GM11168 (cell line): ENCODE measurements around the gene CDC45.
"Not testable (repeated sequence)": the region's sequence is repeated elsewhere in the genome, so short reads cannot be mapped to it uniquely, and the experiment has no call there.

Experiments used
- in situ Hi-C: fragments of 300-500 bp; cut with MboI; formaldehyde crosslinking; loops from one replicate; pipeline ENCODE4 v1.12.0; 2022; ENCODE audit warnings: low sequenced_read_pairs; ENCODE audit not compliant: unreplicated experiment

CDC45 gene

GRCh38 chr22:19524170-19525115, 44.7 kb downstream of the CDC45 start, which contains the start of gene CLDN5:
Gene CLDN5 (minus strand): TSS chr22:19524410. CDS start chr22:19524255, 155 bp downstream.
- in situ Hi-C loops: loop anchor here (5.0 kb wide), 1 partner anchor 78 kb away; no protein-coding TSS in a partner anchor

GRCh38 chr22:19525116-19525660, 45.5 kb downstream of the CDC45 start:
- in situ Hi-C loops: loop anchor here (5.0 kb wide), 1 partner anchor 77 kb away; no protein-coding TSS in a partner anchor

GRCh38 chr22:19525666-19526065, 45.9 kb downstream of the CDC45 start:
- in situ Hi-C loops: loop anchor here (5.0 kb wide), 1 partner anchor 77 kb away; no protein-coding TSS in a partner anchor

- in situ Hi-C loops: loop anchor here (5.0 kb wide), 1 partner anchor 76 kb away; no protein-coding TSS in a partner anchor
Measured at GRCh38 chr22:19526076-19526701, 46.5 kb downstream of the CDC45 start.

- in situ Hi-C loops: loop anchor here (5.0 kb wide), 1 partner anchor 76 kb away; no protein-coding TSS in a partner anchor
Measured at GRCh38 chr22:19526702-19527111, 47.0 kb downstream of the CDC45 start.

GRCh38 chr22:19527321-19527721, 47.6 kb downstream of the CDC45 start:
- in situ Hi-C loops: loop anchor here (5.0 kb wide), 1 partner anchor 75 kb away; no protein-coding TSS in a partner anchor

GRCh38 chr22:19527861-19528417, 48.2 kb downstream of the CDC45 start:
- in situ Hi-C loops: loop anchor here (5.0 kb wide), 1 partner anchor 74 kb away; no protein-coding TSS in a partner anchor

GRCh38 chr22:19529811-19530210, 50.1 kb downstream of the CDC45 start:
- in situ Hi-C loops: loop anchor here (5.0 kb wide), 1 partner anchor 72 kb away; no protein-coding TSS in a partner anchor

- in situ Hi-C loops: no loop called here
Measured at GRCh38 chr22:19530751-19531150, 51.0 kb downstream of the CDC45 start.

GRCh38 chr22:19531327-19531726, 51.6 kb downstream of the CDC45 start:
- in situ Hi-C loops: not testable (repeated sequence)

GRCh38 chr22:19533049-19533626, 53.4 kb downstream of the CDC45 start:
- in situ Hi-C loops: no loop called here

GRCh38 chr22:19533857-19534256, 54.1 kb downstream of the CDC45 start:
- in situ Hi-C loops: no loop called here

GRCh38 chr22:19535001-19535400, 55.3 kb downstream of the CDC45 start:
- in situ Hi-C loops: no loop called here

GRCh38 chr22:19536564-19536963, 56.8 kb downstream of the CDC45 start:
- in situ Hi-C loops: no loop called here

GRCh38 chr22:19537941-19538488, 58.3 kb downstream of the CDC45 start:
- in situ Hi-C loops: no loop called here

- in situ Hi-C loops: no loop called here
Measured at GRCh38 chr22:19540394-19540793, 60.7 kb downstream of the CDC45 start.

- in situ Hi-C loops: no loop called here
Measured at GRCh38 chr22:19543970-19544708, 64.4 kb downstream of the CDC45 start.

- in situ Hi-C loops: no loop called here
Measured at GRCh38 chr22:19545935-19546207, 66.2 kb downstream of the CDC45 start.

GRCh38 chr22:19546680-19547079, 67.0 kb downstream of the CDC45 start:
- in situ Hi-C loops: no loop called here
